NT2/D1 (cell line): ENCODE measurements around the gene ACOT2.
"Not testable (repeated sequence)": the region's sequence is repeated elsewhere in the genome, so short reads cannot be mapped to it uniquely, and the experiment has no call there.

Experiments
- SUZ12 ChIP-seq: IDR thresholded peaks from 2 replicates; pipeline ENCODE4 v1.6.1; 2011; ENCODE audit not compliant: insufficient read length, insufficient read depth; ENCODE audit errors: extremely low read depth
- ZNF274 ChIP-seq: IDR thresholded peaks from 2 replicates; pipeline ENCODE4 v1.6.1; 2011; ENCODE audit warnings: mild to moderate bottlenecking, low read depth, low read length

GRCh38 chr14:73558238-73558637, 10.8 kb upstream of the ACOT2 start:
- not testable (repeated sequence) for TF ChIP-seq SUZ12, ZNF274
